Parathyroid adenoma (tissue), 2 donors: ENCODE measurements around the gene IRAK2.

ENCODE experiments used
- H2AFZ ChIP-seq: fragments of 300-600 bp; sonication (generic); one replicate; pipeline ENCODE4 v1.7.0; 2017; ENCODE audit warnings: antibody characterized with exemption, mild to moderate bottlenecking
- H3K27ac ChIP-seq: fragments of 300-600 bp; sonication (generic); one replicate; pipeline ENCODE4 v1.7.0; 2017
- H3K27me3 ChIP-seq: fragments of 300-600 bp; sonication (generic); one replicate; pipeline ENCODE4 v1.7.0; 2017; ENCODE audit warnings: low read length; ENCODE audit not compliant: control insufficient read depth, insufficient read depth
- H3K36me3 ChIP-seq: fragments of 300-600 bp; sonication (generic); one replicate; pipeline ENCODE4 v1.7.0; 2017; ENCODE audit warnings: low read length; ENCODE audit not compliant: control insufficient read depth, insufficient read depth
- H3K4me1 ChIP-seq: fragments of 300-600 bp; sonication (generic); one replicate; pipeline ENCODE4 v1.7.0; 2017; ENCODE audit warnings: control low read depth
- H3K4me2 ChIP-seq: fragments of 300-600 bp; sonication (generic); one replicate; pipeline ENCODE4 v1.7.0; 2017; ENCODE audit warnings: low read length
- H3K4me3 ChIP-seq: fragments of 300-600 bp; sonication (generic); one replicate; pipeline ENCODE4 v1.7.0; 2017; ENCODE audit warnings: low read depth, low read length
- H3K79me2 ChIP-seq: fragments of 300-600 bp; sonication (generic); one replicate; pipeline ENCODE4 v1.7.0; 2017; ENCODE audit warnings: control low read depth
- H3K9ac ChIP-seq: fragments of 300-600 bp; sonication (generic); one replicate; pipeline ENCODE4 v1.7.0; 2017; ENCODE audit warnings: mild to moderate bottlenecking
- H3K9me3 ChIP-seq: fragments of 300-600 bp; sonication (generic); one replicate; pipeline ENCODE4 v1.7.0; 2017; ENCODE audit warnings: low read length; ENCODE audit not compliant: control insufficient read depth
- CTCF ChIP-seq: fragments of 300-600 bp; sonication (generic); IDR thresholded peaks from one replicate; pipeline ENCODE4 v1.7.0; 2017; ENCODE audit warnings: antibody characterized with exemption, mild to moderate bottlenecking
- donor health status: primary hyperparathyroidism.

The IRAK2 gene

GRCh38 chr3:10284496-10284895, 119.8 kb downstream of the IRAK2 start:
- Histone ChIP-seq H2AFZ (no peak overlapping the region), H3K27ac (no peak overlapping the region), H3K9ac (no peak overlapping the region), H3K36me3 (no peaks in the 10 kb centered on the region), H3K9me3 (no peaks in the 10 kb centered on the region), H3K4me3 (no peak overlapping the region), H3K79me2 (no peaks in the 10 kb centered on the region), H3K27me3 (no peaks in the 10 kb centered on the region), H3K4me1 (no peaks in the 10 kb centered on the region), H3K4me2 (no peak overlapping the region)
- no peak for TF ChIP-seq CTCF

GRCh38 chr3:10285272-10286132, 120.8 kb downstream of the IRAK2 start:
- Histone ChIP-seq H3K36me3 (no peaks in the 10 kb centered on the region), H3K9me3 (no peaks in the 10 kb centered on the region), H3K4me3 (no peak overlapping the region), H3K4me1 (no peaks in the 10 kb centered on the region), H3K27ac (no peak overlapping the region), H3K9ac (no peak overlapping the region), H2AFZ (no peak overlapping the region), H3K4me2 (no peak overlapping the region), H3K27me3 (no peaks in the 10 kb centered on the region), H3K79me2 (no peaks in the 10 kb centered on the region)
- TF ChIP-seq CTCF, result no peak

GRCh38 chr3:10286133-10286524, 121.4 kb downstream of the IRAK2 start:
- H3K36me3 ChIP-seq, result no peaks in the 10 kb centered on the region

GRCh38 chr3:10286596-10287295, 122.0 kb downstream of the IRAK2 start:
- Histone ChIP-seq H3K79me2 (no peaks in the 10 kb centered on the region), H3K9me3 (no peaks in the 10 kb centered on the region), H3K4me1 (no peaks in the 10 kb centered on the region), H3K4me3 (no peak overlapping the region), H3K27ac (no peak overlapping the region), H3K9ac (no peak overlapping the region), H3K36me3 (no peaks in the 10 kb centered on the region), H3K4me2 (no peak overlapping the region), H3K27me3 (no peaks in the 10 kb centered on the region), H2AFZ (no peak overlapping the region)
- no peak for TF ChIP-seq CTCF

More at GRCh38 chr3:10286133-10286524, 121.4 kb downstream of the IRAK2 start:
- TF ChIP-seq CTCF, result no peak
- Histone ChIP-seq H3K4me3 (no peak overlapping the region), H3K79me2 (no peaks in the 10 kb centered on the region), H3K4me1 (no peaks in the 10 kb centered on the region), H2AFZ (no peak overlapping the region), H3K9ac (no peak overlapping the region), H3K4me2 (no peak overlapping the region), H3K27me3 (no peaks in the 10 kb centered on the region), H3K9me3 (no peaks in the 10 kb centered on the region), H3K27ac (no peak overlapping the region)
